GM23338 (cell line): ENCODE measurements around the gene OXLD1. TPM values are rescaled to one million over a fixed set of nuclear protein-coding genes. Genes with fewer than 3 reads are reported as not detected.

Source experiments
- ATAC-seq: fragments of 200-7000 bp; cut with Tn5 transposase; 3 replicates; pipeline ENCODE4 v1.9.1; 2020
- DNase-seq: peaks from one replicate; pipeline ENCODE4 v3.0.0-alpha.2; 2015; ENCODE audit warnings: low spot score
- H2AFZ ChIP-seq: fragments of 200-600 bp; sonication (generic); 2 replicates; pipeline ENCODE4 v1.8.0; 2016; ENCODE audit warnings: antibody characterized with exemption, mild to moderate bottlenecking, moderate library complexity
- H3F3A ChIP-seq: fragments of 200-600 bp; sonication (generic); replicated peaks from 2 replicates; pipeline ENCODE4 v1.8.0; 2017; ENCODE audit warnings: antibody characterized with exemption, mixed run types, low read depth
- H3K27ac ChIP-seq: fragments of 200-600 bp; sonication (generic); 2 replicates; pipeline ENCODE4 v1.6.1; 2016; ENCODE audit warnings: low read depth
- H3K27me3 ChIP-seq: fragments of 200-600 bp; sonication (generic); 2 replicates; pipeline ENCODE4 v1.8.0; 2016; ENCODE audit warnings: mild to moderate bottlenecking, mixed run types, moderate library complexity; ENCODE audit not compliant: insufficient read depth
- H3K36me3 ChIP-seq: fragments of 200-600 bp; sonication (generic); 2 replicates; pipeline ENCODE4 v1.8.0; 2016; ENCODE audit warnings: mild to moderate bottlenecking; ENCODE audit not compliant: insufficient read depth
- H3K4me1 ChIP-seq: fragments of 200-600 bp; sonication (generic); 2 replicates; pipeline ENCODE4 v1.8.0; 2016; ENCODE audit warnings: mild to moderate bottlenecking, moderate library complexity; ENCODE audit not compliant: insufficient read depth
- H3K4me2 ChIP-seq: fragments of 200-600 bp; sonication (generic); 2 replicates; pipeline ENCODE4 v1.7.1; 2017; ENCODE audit warnings: mixed run types
- H3K4me3 ChIP-seq: fragments of 200-600 bp; sonication (generic); 2 replicates; pipeline ENCODE4 v1.6.1; 2016; ENCODE audit warnings: mixed run types
- H3K79me2 ChIP-seq: fragments of 200-600 bp; sonication (generic); replicated peaks from 2 replicates; pipeline ENCODE4 v1.8.0; 2017; ENCODE audit warnings: mild to moderate bottlenecking; ENCODE audit not compliant: insufficient read depth
- H3K9me2 ChIP-seq: fragments of 200-600 bp; sonication (generic); 2 replicates; pipeline ENCODE4 v1.8.0; 2017; ENCODE audit not compliant: insufficient read depth
- H4K20me1 ChIP-seq: fragments of 200-600 bp; sonication (generic); replicated peaks from 2 replicates; pipeline ENCODE4 v1.8.0; 2017; ENCODE audit warnings: mild to moderate bottlenecking; ENCODE audit not compliant: insufficient read depth
- H3K27ac Mint-ChIP-seq: 2 replicates; pipeline ENCODE4 v1.8.0; 2020; ENCODE audit warnings: inconsistent platforms, mild to moderate bottlenecking, moderate library complexity, mixed read lengths
- H3K27me3 Mint-ChIP-seq: 3 replicates; pipeline ENCODE4 v1.8.0; 2022; ENCODE audit warnings: low read depth, mild to moderate bottlenecking, moderate library complexity, mixed read lengths, inconsistent platforms; ENCODE audit not compliant: insufficient read depth, poor library complexity
- H3K36me3 Mint-ChIP-seq: 3 replicates; pipeline ENCODE4 v1.8.0; 2021; ENCODE audit warnings: low read depth, mild to moderate bottlenecking, inconsistent platforms, moderate library complexity, mixed read lengths
- H3K4me1 Mint-ChIP-seq: 3 replicates; pipeline ENCODE4 v1.8.0; 2020; ENCODE audit warnings: mild to moderate bottlenecking, inconsistent platforms, mixed read lengths
- H3K4me3 Mint-ChIP-seq: 3 replicates; pipeline ENCODE4 v1.8.0; 2021; ENCODE audit warnings: moderate library complexity, mild to moderate bottlenecking, inconsistent platforms, mixed read lengths
- H3K9me3 Mint-ChIP-seq: 3 replicates; pipeline ENCODE4 v1.8.0; 2020; ENCODE audit warnings: moderate library complexity, mild to moderate bottlenecking, inconsistent platforms, mixed read lengths
- CREB1 ChIP-seq: fragments of 250-450 bp; sonication (Bioruptor Pico); IDR thresholded peaks from 2 replicates; pipeline ENCODE4 v1.5.0; 2020; ENCODE audit warnings: low read depth, mild to moderate bottlenecking, moderate library complexity
- CTCF ChIP-seq, 2 experiments: fragments of 200-600 bp in 1 of 2; sonication (generic) in 1 of 2; conservative IDR thresholded peaks; 2 replicates each; pipeline versions ENCODE4 v1.5.1 to v1.6.1; 2016 to 2017; ENCODE audit warnings: antibody characterized with exemption in 2 of 2, low read depth in 2 of 2, mild to moderate bottlenecking in 2 of 2, moderate library complexity in 1 of 2
- ETS1 ChIP-seq: IDR thresholded peaks from 2 replicates; pipeline ENCODE4 v1.6.1; 2016; ENCODE audit warnings: antibody characterized with exemption
- EZH2 ChIP-seq: fragments of 200-600 bp; sonication (generic); IDR thresholded peaks from one replicate; pipeline ENCODE4 v1.8.0; 2017; ENCODE audit warnings: antibody characterized with exemption, mild to moderate bottlenecking, low read depth; ENCODE audit not compliant: unreplicated experiment
- EZH2phosphoT487 ChIP-seq: fragments of 200-600 bp; sonication (generic); IDR thresholded peaks from one replicate; pipeline ENCODE4 v1.8.1; 2018; ENCODE audit warnings: antibody characterized with exemption; ENCODE audit not compliant: unreplicated experiment
- JUNB ChIP-seq: IDR thresholded peaks from one replicate; pipeline ENCODE4 v1.6.1; 2016; ENCODE audit warnings: antibody characterized with exemption; ENCODE audit not compliant: unreplicated experiment
- NANOG ChIP-seq: IDR thresholded peaks from 2 replicates; pipeline ENCODE4 v1.6.1; 2016; ENCODE audit warnings: antibody characterized with exemption, borderline replicate concordance
- POLR2AphosphoS5 ChIP-seq: IDR thresholded peaks from 2 replicates; pipeline ENCODE4 v1.6.1; 2016; ENCODE audit warnings: antibody characterized with exemption, low read depth
- REST ChIP-seq: IDR thresholded peaks from one replicate; pipeline ENCODE4 v1.6.1; 2018; ENCODE audit warnings: antibody characterized with exemption; ENCODE audit not compliant: unreplicated experiment
- STAT1 ChIP-seq: IDR thresholded peaks from one replicate; pipeline ENCODE4 v1.6.1; 2016; ENCODE audit warnings: antibody characterized with exemption; ENCODE audit not compliant: unreplicated experiment
- ZNF114 ChIP-seq: fragments of 250-450 bp; sonication (Bioruptor Pico); IDR thresholded peaks from 2 replicates; pipeline ENCODE4 v1.5.0; 2020; ENCODE audit warnings: mild to moderate bottlenecking, moderate library complexity
- ZNF331 ChIP-seq: fragments of 250-450 bp; sonication (Bioruptor Pico); IDR thresholded peaks from 2 replicates; pipeline ENCODE4 v1.5.0; 2020; ENCODE audit warnings: low read depth, mild to moderate bottlenecking, moderate library complexity
- polyA plus RNA-seq: library from polyadenylated mRNA; unstranded; fragments of >200 nt; fragmentation: Nextera tagmentation; extraction: Ambion mirVana; gene quantifications from 2 replicates; pipeline ENCODE4 v1.2.1, GENCODE V29; 2016
- total RNA-seq: library from RNA; depleted of rRNA; stranded (reverse); fragments of >200 nt; shearing (Covaris generic); gene quantifications from 2 replicates; pipeline ENCODE4 v1.2.3, GENCODE V29; 2014

OXLD1 gene
- total and polyA plus RNA-seq, 2 experiments from 2014 or later = 46.0 to 64.9 TPM

- H3K27me3 ChIP-seq = no peaks in the 10 kb centered on the region
- no peaks in the 10 kb centered on the region for H3K36me3 ChIP-seq
- H3K9me3 Mint-ChIP-seq = no peaks in the 10 kb centered on the region
- peaks cover 47% of the 10 kb centered on the region for H3K36me3 Mint-ChIP-seq
- H3K4me1 Mint-ChIP-seq = peaks cover under 1% of the 10 kb centered on the region; the same call in 1 of the 3 replicates
- peaks cover 4% of the 10 kb centered on the region; the same call in 1 of the 2 replicates for H4K20me1 ChIP-seq
- no peak overlapping the region for H3K4me2 ChIP-seq
- H3F3A ChIP-seq = 0 out of 2 replicates have a peak, but pooled peaks cover 11% of the 10 kb centered on the region
- no peak for TF ChIP-seq EZH2phosphoT487
- no peak for TF ChIP-seq EZH2
- no peak for TF ChIP-seq NANOG
- no peak for TF ChIP-seq CREB1 (CRISPR knock-in tag)
- no peak for TF ChIP-seq REST
- TF ChIP-seq ETS1 = no peak
- no peak for TF ChIP-seq JUNB
- TF ChIP-seq ZNF114 (CRISPR knock-in tag) = no peak
- no peak for TF ChIP-seq STAT1
- TF ChIP-seq POLR2AphosphoS5 = no peak
- no peak for TF ChIP-seq ZNF331 (CRISPR knock-in tag)
- no peak overlapping the region for H3K27ac Mint-ChIP-seq
- peaks cover 18% of the 10 kb centered on the region for H3K79me2 ChIP-seq
- no peak for DNase-seq
- no peaks in the 10 kb centered on the region for H3K4me1 ChIP-seq
- no peak overlapping the region for H3K27ac ChIP-seq
- no peak overlapping the region for H2AFZ ChIP-seq
- ATAC-seq = no peak
- no peaks in the 10 kb centered on the region for H3K9me2 ChIP-seq
- H3K4me3 Mint-ChIP-seq = no peak overlapping the region
- peaks cover 7% of the 10 kb centered on the region for H3K27me3 Mint-ChIP-seq
- H3K4me3 ChIP-seq = no peak overlapping the region
These were observed 29.4 kb upstream of the OXLD1 start for GRCh38 chr17:81695801-81696200.

GRCh38 chr17:81695211-81695610, 28.8 kb upstream of the OXLD1 start:
- H2AFZ ChIP-seq = no peak overlapping the region
- H3K27me3 ChIP-seq = no peaks in the 10 kb centered on the region
- H3K4me2 ChIP-seq = no peak overlapping the region
- no peak overlapping the region for H3K4me3 ChIP-seq
- Mint-ChIP-seq H3K9me3 (no peaks in the 10 kb centered on the region), H3K36me3 (peaks cover 45% of the 10 kb centered on the region), H3K27me3 (peaks cover 8% of the 10 kb centered on the region), H3K4me3 (no peak overlapping the region), H3K4me1 (no peaks in the 10 kb centered on the region; the same call in 2 of the 3 replicates), H3K27ac (no peak overlapping the region)
- DNase-seq (no peak), ATAC-seq (no peak)
- H3K27ac ChIP-seq = no peak overlapping the region
- no peaks in the 10 kb centered on the region for H3K4me1 ChIP-seq
- H3K79me2 ChIP-seq = peaks cover 16% of the 10 kb centered on the region
- H3F3A ChIP-seq = 0 out of 2 replicates have a peak, but pooled peaks cover 11% of the 10 kb centered on the region
- peaks cover 4% of the 10 kb centered on the region; the same call in 1 of the 2 replicates for H4K20me1 ChIP-seq
- H3K9me2 ChIP-seq = no peaks in the 10 kb centered on the region
- no peaks in the 10 kb centered on the region for H3K36me3 ChIP-seq
- TF ChIP-seq ETS1 (no peak), EZH2 (no peak), JUNB (no peak), REST (no peak), CREB1 (CRISPR knock-in tag) (no peak), STAT1 (no peak), CTCF (conservative IDR thresholded peaks at IDR 0.05; ENCODE audit: low read depth in 2 of 2) (no peak), EZH2phosphoT487 (no peak), POLR2AphosphoS5 (no peak), ZNF114 (CRISPR knock-in tag) (no peak), ZNF331 (CRISPR knock-in tag) (no peak)
